HFF-Myc (cell line): Measurements from ENCODE around the gene SH2D5.

Experiments used
- DNase-seq: peaks from one replicate; pipeline ENCODE4 v3.0.0-alpha.2; 2011; ENCODE audit warnings: low read depth; ENCODE audit errors: extremely low read depth
- H3K4me3 ChIP-seq: replicated peaks from 2 replicates; pipeline ENCODE4 v1.5.1; 2011; ENCODE audit warnings: low read depth, mild to moderate bottlenecking, control low read depth, low read length
- CTCF ChIP-seq: IDR thresholded peaks from 2 replicates; pipeline ENCODE4 v1.5.1; 2012; ENCODE audit warnings: mild to moderate bottlenecking, low read depth, low read length, control low read depth; ENCODE audit errors: missing control alignments

Gene SH2D5

GRCh38 chr1:20760322-20760721, 27.8 kb upstream of the SH2D5 start:
- TF ChIP-seq CTCF, result no peak
- no peak for DNase-seq

GRCh38 chr1:20753589-20753988, 21.1 kb upstream of the SH2D5 start:
- no peak overlapping the region for H3K4me3 ChIP-seq
- no peak for TF ChIP-seq CTCF
- no peak for DNase-seq

More at GRCh38 chr1:20760322-20760721, 27.8 kb upstream of the SH2D5 start:
- no peak overlapping the region for H3K4me3 ChIP-seq

- no peak overlapping the region for H3K4me3 ChIP-seq
- DNase-seq, result no peak
- TF ChIP-seq CTCF, result no peak
Measured at GRCh38 chr1:20751462-20751990, 19.0 kb upstream of the SH2D5 start.

GRCh38 chr1:20742671-20743070, 10.2 kb upstream of the SH2D5 start:
- no peak overlapping the region for H3K4me3 ChIP-seq
- no peak for DNase-seq
- no peak for TF ChIP-seq CTCF

GRCh38 chr1:20740781-20741180, 8.3 kb upstream of the SH2D5 start:
- DNase-seq, result no peak
- TF ChIP-seq CTCF, result no peak
- no peak overlapping the region for H3K4me3 ChIP-seq

- TF ChIP-seq CTCF, result no peak
- no peak for DNase-seq
- no peak overlapping the region for H3K4me3 ChIP-seq
Measured at GRCh38 chr1:20739225-20739624, 6.7 kb upstream of the SH2D5 start.

GRCh38 chr1:20735581-20736111, 3.1 kb upstream of the SH2D5 start:
- no peak for TF ChIP-seq CTCF
- H3K4me3 ChIP-seq, result no peak overlapping the region
- no peak for DNase-seq
